ENCODE data around the gene OMP.

The OMP gene

GRCh38 chr11:77081381-77081851 lies 21.2 kb upstream of the OMP start:
- Histone ChIP-seq H3K9me3 (ENCODE audit: insufficient read depth, low read depth, low read length) (peaks cover 5% of the 10 kb centered on the region; the same call in 1 of the 2 replicates), H3K4me1 (ENCODE audit: insufficient read depth, low read length) (no peaks in the 10 kb centered on the region), H3K36me3 (ENCODE audit: insufficient read depth, low read length) (peaks cover 3% of the 10 kb centered on the region; the same call in 1 of the 2 replicates), H3K27ac (ENCODE audit: low read depth, low read length) (no peak overlapping the region), H3K27me3 (ENCODE audit: insufficient read depth, low read length) (no peaks in the 10 kb centered on the region), H3K4me3 (ENCODE audit: low read length) (no peak overlapping the region), H3K9ac (ENCODE audit: low read depth, low read length) (no peak overlapping the region)
- 92% methylated on average over 9 of the region's 9 CpGs for WGBS

GRCh38 chr11:77081976-77082836 lies 20.4 kb upstream of the OMP start:
- H3K27me3 ChIP-seq (ENCODE audit: insufficient read depth, low read length): no peaks in the 10 kb centered on the region
- H3K9ac ChIP-seq (ENCODE audit: low read depth, low read length): no peak overlapping the region
- H3K4me1 ChIP-seq (ENCODE audit: insufficient read depth, low read length): no peaks in the 10 kb centered on the region
- H3K36me3 ChIP-seq (ENCODE audit: insufficient read depth, low read length): peaks cover 3% of the 10 kb centered on the region; the same call in 1 of the 2 replicates
- no peak overlapping the region for H3K4me3 ChIP-seq (ENCODE audit: low read length)
- 82% methylated on average over 11 of the region's 11 CpGs for WGBS
- no peak overlapping the region for H3K27ac ChIP-seq (ENCODE audit: low read depth, low read length)
- peaks cover 5% of the 10 kb centered on the region; the same call in 1 of the 2 replicates for H3K9me3 ChIP-seq (ENCODE audit: insufficient read depth, low read depth, low read length)

- Histone ChIP-seq H3K27me3 (ENCODE audit: insufficient read depth, low read length) (no peaks in the 10 kb centered on the region), H3K4me3 (ENCODE audit: low read length) (no peak overlapping the region), H3K36me3 (ENCODE audit: insufficient read depth, low read length) (peaks cover 3% of the 10 kb centered on the region; the same call in 1 of the 2 replicates), H3K4me1 (ENCODE audit: insufficient read depth, low read length) (no peaks in the 10 kb centered on the region), H3K27ac (ENCODE audit: low read depth, low read length) (no peak overlapping the region), H3K9me3 (ENCODE audit: insufficient read depth, low read depth, low read length) (peaks cover 5% of the 10 kb centered on the region; the same call in 1 of the 2 replicates), H3K9ac (ENCODE audit: low read depth, low read length) (no peak overlapping the region)
- WGBS: 80% methylated on average over 14 of the region's 15 CpGs
These were observed 19.6 kb upstream of the OMP start for GRCh38 chr11:77082838-77083565.

- no peak overlapping the region for H3K4me3 ChIP-seq (ENCODE audit: low read length)
- H3K4me1 ChIP-seq (ENCODE audit: insufficient read depth, low read length): no peaks in the 10 kb centered on the region
- H3K9ac ChIP-seq (ENCODE audit: low read depth, low read length): no peak overlapping the region
- no peak overlapping the region for H3K27ac ChIP-seq (ENCODE audit: low read depth, low read length)
- peaks cover 3% of the 10 kb centered on the region; the same call in 1 of the 2 replicates for H3K36me3 ChIP-seq (ENCODE audit: insufficient read depth, low read length)
- peaks cover 5% of the 10 kb centered on the region; the same call in 1 of the 2 replicates for H3K9me3 ChIP-seq (ENCODE audit: insufficient read depth, low read depth, low read length)
- no peaks in the 10 kb centered on the region for H3K27me3 ChIP-seq (ENCODE audit: insufficient read depth, low read length)
- WGBS: 95% methylated on average over 12 of the region's 12 CpGs
These were observed 18.9 kb upstream of the OMP start for GRCh38 chr11:77083566-77084245.

- Histone ChIP-seq H3K27me3 (ENCODE audit: insufficient read depth, low read length) (no peaks in the 10 kb centered on the region), H3K4me1 (ENCODE audit: insufficient read depth, low read length) (no peaks in the 10 kb centered on the region), H3K36me3 (ENCODE audit: insufficient read depth, low read length) (peaks cover 3% of the 10 kb centered on the region; the same call in 1 of the 2 replicates), H3K9me3 (ENCODE audit: insufficient read depth, low read depth, low read length) (no peaks in the 10 kb centered on the region), H3K27ac (ENCODE audit: low read depth, low read length) (no peak overlapping the region), H3K4me3 (ENCODE audit: low read length) (no peak overlapping the region), H3K9ac (ENCODE audit: low read depth, low read length) (no peak overlapping the region)
- 95% methylated on average over 25 of the region's 25 CpGs for WGBS
These were observed 18.0 kb upstream of the OMP start for GRCh38 chr11:77084581-77085191.

GRCh38 chr11:77085652-77086051 lies 17.0 kb upstream of the OMP start:
- Histone ChIP-seq H3K4me1 (ENCODE audit: insufficient read depth, low read length) (no peaks in the 10 kb centered on the region), H3K9ac (ENCODE audit: low read depth, low read length) (no peak overlapping the region), H3K27ac (ENCODE audit: low read depth, low read length) (no peak overlapping the region), H3K27me3 (ENCODE audit: insufficient read depth, low read length) (no peaks in the 10 kb centered on the region), H3K36me3 (ENCODE audit: insufficient read depth, low read length) (peaks cover 3% of the 10 kb centered on the region; the same call in 1 of the 2 replicates), H3K4me3 (ENCODE audit: low read length) (no peak overlapping the region), H3K9me3 (ENCODE audit: insufficient read depth, low read depth, low read length) (no peaks in the 10 kb centered on the region)
- WGBS: 93% methylated on average over 6 of the region's 6 CpGs

GRCh38 chr11:77086521-77087472 lies 15.8 kb upstream of the OMP start:
- Histone ChIP-seq H3K36me3 (ENCODE audit: insufficient read depth, low read length) (peaks cover 3% of the 10 kb centered on the region; the same call in 1 of the 2 replicates), H3K4me1 (ENCODE audit: insufficient read depth, low read length) (no peaks in the 10 kb centered on the region), H3K27ac (ENCODE audit: low read depth, low read length) (no peak overlapping the region), H3K9ac (ENCODE audit: low read depth, low read length) (no peak overlapping the region), H3K27me3 (ENCODE audit: insufficient read depth, low read length) (no peaks in the 10 kb centered on the region), H3K9me3 (ENCODE audit: insufficient read depth, low read depth, low read length) (no peaks in the 10 kb centered on the region), H3K4me3 (ENCODE audit: low read length) (no peak overlapping the region)
- 89% methylated on average over 22 of the region's 23 CpGs for WGBS

GRCh38 chr11:77087723-77088225 lies 14.9 kb upstream of the OMP start:
- Histone ChIP-seq H3K27ac (ENCODE audit: low read depth, low read length) (no peak overlapping the region), H3K36me3 (ENCODE audit: insufficient read depth, low read length) (peaks cover 3% of the 10 kb centered on the region; the same call in 1 of the 2 replicates), H3K27me3 (ENCODE audit: insufficient read depth, low read length) (no peaks in the 10 kb centered on the region), H3K9me3 (ENCODE audit: insufficient read depth, low read depth, low read length) (no peaks in the 10 kb centered on the region), H3K4me1 (ENCODE audit: insufficient read depth, low read length) (no peaks in the 10 kb centered on the region), H3K9ac (ENCODE audit: low read depth, low read length) (no peak overlapping the region), H3K4me3 (ENCODE audit: low read length) (no peak overlapping the region)
- WGBS: 94% methylated on average over 9 of the region's 9 CpGs

- H3K36me3 ChIP-seq (ENCODE audit: insufficient read depth, low read length): peaks cover 3% of the 10 kb centered on the region; the same call in 1 of the 2 replicates
- H3K27me3 ChIP-seq (ENCODE audit: insufficient read depth, low read length): no peaks in the 10 kb centered on the region
- no peak overlapping the region for H3K9ac ChIP-seq (ENCODE audit: low read depth, low read length)
- no peak overlapping the region for H3K27ac ChIP-seq (ENCODE audit: low read depth, low read length)
- H3K4me3 ChIP-seq (ENCODE audit: low read length): no peak overlapping the region
- no peaks in the 10 kb centered on the region for H3K4me1 ChIP-seq (ENCODE audit: insufficient read depth, low read length)
- H3K9me3 ChIP-seq (ENCODE audit: insufficient read depth, low read depth, low read length): no peaks in the 10 kb centered on the region
- WGBS: 89% methylated on average over 11 of the region's 11 CpGs
These were observed 14.2 kb upstream of the OMP start for GRCh38 chr11:77088236-77089003.
